NCI-H1417 (cell line): ENCODE results near the gene LRRC57.
"Not testable (repeated sequence)": the region's sequence is repeated elsewhere in the genome, so short reads cannot be mapped to it uniquely, and the experiment has no call there.

ENCODE experiments used
- DNase-seq, 3 experiments: peaks; one replicate each; lab custom pipeline; 2025; lab: John Stamatoyannopoulos, UW

The LRRC57 gene

DNA sequence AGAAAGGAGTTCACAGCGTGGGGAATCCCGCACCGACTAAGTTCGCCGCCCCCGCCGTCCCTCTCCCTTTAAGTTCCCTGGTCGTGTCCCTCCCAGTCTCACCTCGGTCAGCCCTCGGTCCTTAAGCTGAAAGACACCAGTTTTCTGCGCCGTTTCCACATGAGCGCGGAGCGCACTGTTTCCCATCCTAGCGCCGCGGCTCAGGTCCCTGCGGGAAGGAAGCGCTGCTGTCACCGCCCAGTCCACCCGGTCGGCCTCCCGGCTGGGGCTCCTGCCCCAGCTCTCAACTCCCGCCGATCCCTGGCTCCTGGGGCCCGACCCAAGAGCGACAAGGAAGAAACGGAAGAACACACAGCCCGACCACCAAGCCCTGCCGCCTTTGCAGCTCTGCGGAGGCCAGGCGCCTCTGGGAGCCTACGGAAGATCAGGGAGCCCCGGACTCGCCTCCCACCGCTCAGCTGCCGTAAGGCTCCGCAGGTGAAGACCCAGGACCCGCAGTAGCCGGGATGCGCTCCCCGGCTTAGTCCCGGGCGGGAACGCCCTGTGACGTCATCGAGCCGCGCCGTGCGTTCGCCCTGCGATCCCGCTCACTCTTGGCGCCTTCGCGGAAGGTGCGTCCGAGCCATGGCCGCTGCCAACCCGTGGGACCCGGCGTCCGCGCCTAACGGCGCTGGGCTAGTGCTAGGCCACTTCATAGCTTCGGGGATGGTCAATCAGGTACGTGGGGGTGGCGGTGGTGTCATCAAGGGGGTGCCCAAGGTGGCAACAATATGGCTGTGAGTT is at the start of gene LRRC57, which contains the start of gene HAUS2:
Gene LRRC57 (minus strand): TSS at position 545 of the 783 bp plus-strand sequence. CDS start 359 bp downstream, at position 186.
Gene HAUS2 (plus strand): TSS at position 590 of the 783 bp plus-strand sequence. CDS start 35 bp downstream, at position 625.
- DNase-seq: peak; percentile 82 to 90 (median 88)

DNA sequence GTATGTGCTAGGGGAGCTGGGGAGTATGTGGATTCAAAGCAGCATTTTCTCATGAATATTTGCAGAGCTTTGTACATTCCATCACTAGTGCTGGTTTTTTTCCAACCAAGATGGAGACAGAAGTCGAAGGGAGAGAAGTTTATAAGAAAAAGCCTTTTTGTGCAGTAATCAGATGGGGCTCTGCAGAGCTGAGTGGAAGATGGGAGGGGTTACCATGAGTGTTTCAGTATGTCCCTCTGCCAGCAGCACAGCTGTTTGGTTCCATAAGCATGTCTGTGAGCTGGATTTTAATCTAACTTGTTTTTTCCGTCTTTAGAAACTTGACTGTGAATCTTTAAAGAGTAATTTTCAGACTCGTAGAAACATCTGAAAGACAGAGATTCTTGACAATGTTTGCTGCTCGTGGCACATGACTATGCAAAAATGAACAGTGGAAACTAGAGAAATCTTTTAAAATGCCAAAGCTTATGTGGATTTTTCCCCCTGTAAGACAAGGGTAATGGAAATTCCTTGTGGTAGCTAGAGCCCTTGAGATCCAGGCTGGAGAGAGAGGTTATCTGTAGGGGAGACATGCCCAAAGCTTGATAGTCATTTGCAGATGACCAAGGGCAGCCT is 47.1 kb upstream of the LRRC57 start:
- no peak for DNase-seq

DNA sequence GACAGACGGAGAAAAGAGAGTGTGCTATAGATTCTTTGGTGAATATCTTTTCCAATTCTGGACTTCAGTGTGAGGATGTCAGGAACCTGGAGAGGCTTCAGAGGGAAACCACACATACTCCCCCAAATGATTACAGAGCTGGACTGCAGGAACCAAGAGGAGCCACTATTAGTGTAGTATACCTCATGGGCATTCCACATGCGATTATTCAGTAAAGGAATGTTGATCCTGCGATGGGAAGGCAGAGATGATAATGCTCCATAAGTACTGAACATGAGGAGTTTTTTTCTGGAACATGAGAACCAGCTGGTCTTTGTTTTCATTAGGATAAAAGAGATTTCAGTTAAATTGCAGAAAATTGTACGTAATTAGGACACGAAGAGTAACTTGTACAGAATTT is 45.5 kb upstream of the LRRC57 start:
- no peak for DNase-seq

DNA sequence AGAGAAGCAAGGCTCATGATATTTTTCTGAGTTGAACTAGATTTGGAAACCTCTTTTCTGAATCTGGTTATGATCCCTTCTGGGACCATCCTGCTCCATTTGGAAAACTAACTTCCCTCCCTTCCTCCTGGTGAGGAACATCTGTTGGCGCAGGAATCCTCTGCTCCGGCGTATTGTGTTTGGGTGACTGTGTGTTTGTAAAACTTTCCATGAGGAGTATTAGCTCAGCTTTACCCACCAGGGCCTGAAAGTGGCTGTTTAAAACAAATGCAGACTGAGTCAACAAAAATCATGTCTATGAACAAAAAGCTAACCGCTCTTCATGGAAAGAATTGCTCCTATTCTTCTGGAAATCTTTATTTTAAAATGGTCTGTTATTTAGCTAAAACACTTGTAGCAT is 44.5 kb upstream of the LRRC57 start:
- DNase-seq: no peak

DNA sequence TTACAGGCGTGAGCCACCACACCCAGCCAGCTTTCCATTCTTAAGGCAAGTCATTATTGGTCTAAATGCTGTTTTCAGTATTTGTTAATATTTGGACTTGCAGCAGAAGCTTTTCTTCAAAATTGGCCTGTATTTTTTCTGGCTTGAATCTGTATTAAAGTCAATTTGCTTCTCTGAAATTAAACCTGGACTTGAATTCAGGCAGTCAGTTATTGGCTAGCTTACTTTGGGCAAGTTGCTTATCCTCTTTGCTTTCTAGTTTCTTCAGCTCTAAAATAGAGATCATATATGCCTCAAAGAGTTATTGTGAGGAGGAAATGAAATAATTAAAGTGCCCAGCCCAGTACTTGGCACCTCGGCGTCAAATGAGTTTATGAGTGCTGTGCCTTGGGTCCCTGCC is 44.1 kb upstream of the LRRC57 start:
- DNase-seq: no peak

DNA sequence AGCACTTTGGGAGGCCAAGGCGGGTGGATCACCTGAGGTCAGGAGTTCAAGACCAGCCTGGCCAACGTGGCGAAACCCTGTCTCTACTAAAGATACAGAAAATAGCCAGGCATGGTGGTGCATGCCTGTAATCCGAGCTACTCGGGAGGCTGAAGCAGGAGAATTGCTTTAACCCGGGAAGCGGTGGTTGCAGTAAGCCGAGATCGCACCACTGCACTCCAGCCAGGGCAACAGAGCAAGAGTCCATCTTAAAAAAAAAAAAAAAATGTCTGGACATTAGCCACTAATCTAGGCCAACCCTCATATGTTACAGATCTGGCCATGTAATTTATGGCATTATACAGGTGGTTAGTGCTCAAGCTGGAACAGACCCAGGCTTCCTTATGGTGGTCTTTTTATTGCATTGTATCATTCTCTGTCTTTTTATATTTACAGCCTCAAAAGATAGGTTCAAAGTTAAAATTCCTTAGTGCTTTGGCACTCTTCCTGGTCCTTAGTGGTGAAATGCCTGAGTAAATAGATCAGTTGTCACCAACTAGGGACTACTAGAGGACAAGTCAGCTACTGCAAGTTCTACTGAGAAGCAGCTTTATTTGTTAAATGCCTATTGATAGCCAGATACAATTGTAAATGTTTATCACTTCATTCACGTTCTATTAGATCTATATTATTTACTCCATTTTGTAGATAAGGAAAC is 42.8 kb upstream of the LRRC57 start:
- no peak for DNase-seq

DNA sequence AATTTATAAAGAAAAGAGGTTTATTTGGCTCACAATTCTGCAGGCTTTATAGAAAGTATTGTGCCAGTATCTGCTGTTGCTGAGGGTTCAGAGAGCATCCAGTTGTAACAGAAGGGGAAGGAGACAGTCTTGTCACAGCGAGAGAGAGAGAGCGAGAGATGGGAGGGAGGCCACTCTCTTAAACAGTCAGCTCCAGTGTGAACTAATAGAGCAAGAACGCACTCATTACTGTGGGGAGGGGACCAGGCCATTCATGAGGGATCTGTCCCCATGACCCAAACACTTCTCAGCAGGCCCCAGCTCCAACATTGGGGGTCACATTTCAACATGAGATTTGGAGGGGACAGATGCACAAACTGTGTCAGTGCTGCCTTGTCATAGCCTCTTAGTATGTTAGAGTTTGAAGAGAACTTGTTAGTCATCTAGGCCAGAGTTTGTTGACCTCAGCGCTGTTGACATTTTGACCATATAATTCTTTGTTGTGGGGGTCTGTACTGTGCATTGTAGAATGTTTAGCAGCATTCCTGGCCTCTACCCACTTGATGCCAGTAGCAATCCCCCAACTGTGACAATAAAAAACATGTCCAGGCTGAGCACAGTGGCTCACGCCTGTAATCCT is 42.1 kb upstream of the LRRC57 start:
- no peak for DNase-seq

DNA sequence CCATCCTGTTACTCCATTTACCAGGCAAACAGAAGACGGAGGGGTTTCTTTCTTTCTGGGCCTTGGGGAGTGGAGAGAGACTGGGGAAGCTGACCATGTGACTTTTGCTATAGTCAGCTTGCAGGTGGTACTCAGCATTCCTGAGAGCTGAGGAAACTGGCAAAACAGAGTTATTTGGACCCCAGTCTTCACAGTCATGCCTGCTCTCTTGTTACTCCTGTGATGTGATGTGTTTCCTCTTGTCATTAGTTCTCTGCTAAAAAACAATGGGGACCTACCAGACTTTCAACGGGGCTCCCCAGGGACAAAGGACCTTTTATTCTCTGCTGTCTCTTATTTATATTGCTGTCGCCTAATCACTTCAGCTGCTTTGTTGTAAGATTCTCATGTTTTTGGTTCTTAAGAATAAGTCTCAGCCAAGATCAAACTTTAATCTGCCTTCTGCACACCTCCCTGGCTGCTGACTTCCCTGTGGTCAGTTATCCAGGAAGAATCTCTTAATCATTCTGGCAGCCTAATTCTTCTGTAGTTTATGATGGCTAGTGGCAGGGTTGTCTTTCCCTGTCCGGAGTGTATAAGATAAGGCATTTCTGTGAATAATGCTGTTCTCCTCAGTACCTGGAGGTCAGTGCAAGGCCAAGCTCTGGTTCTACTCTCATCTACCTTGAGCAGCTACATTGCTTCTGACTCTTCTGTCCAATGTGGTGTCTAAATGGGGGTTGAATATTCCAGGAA is 35.6 kb upstream of the LRRC57 start:
- no peak for DNase-seq

DNA sequence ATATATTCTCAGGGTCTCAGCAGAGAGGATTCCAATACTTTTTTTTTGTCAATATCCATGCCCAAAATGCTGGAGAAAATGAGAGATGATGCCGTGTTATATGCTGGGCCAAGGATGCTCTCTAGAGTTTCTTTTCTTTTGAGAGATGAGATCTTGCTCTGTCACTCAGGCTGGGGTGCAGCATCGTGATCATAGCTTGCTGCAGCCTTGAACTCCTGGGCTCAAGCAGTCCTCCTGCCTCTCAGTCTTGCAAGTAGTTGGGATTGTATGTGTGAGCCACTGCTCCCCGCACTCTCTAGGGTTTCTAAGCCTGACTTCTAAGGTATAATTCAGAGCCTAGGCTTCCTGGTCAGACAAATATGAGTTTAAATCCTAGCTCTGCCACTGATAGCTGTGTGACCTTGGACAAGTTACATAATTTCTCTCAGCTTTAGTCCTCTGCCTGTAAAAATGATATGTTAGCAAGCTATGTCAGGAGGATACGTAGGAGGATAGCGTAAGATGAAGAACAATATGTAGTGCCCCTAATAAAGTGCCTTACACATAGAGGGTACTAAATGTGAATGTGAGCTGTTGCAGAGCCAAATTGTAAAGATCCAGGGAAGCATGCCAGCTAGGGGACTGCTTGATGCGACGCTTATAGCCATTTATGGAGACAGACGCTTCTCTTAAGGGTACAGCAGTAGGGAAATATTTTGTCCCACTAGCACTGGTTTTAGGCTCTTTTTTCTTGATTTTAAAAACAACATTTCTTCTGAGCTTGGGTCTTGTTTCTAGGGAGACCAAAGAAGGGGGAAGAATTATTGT is 34.2 kb upstream of the LRRC57 start:
- no peak for DNase-seq

DNA sequence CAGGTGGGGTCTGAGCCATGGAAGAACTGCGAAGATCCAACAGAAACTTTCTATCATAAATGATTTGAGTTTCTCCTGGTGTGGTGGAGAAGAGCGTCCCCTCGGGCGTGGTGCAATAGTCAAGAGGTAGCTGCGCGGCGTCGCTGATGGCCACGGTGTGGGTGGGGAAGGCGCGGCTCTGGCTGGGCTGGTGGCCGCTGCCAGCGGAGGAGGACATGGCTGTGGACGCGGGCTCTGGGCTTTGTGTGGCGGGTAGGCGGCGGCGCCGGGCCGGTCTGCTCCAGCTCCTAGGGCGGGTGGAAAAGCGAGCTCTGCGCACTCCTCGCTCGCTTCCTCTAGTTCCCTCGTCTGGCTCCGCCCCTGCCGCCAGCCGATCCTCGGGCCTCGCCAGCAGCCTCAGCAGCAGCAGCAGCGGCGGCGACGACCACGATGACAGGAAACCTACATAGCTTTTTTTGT is 32.7 kb upstream of the LRRC57 start:
- DNase-seq: peak; percentile 68 to 81 (median 73)

DNA sequence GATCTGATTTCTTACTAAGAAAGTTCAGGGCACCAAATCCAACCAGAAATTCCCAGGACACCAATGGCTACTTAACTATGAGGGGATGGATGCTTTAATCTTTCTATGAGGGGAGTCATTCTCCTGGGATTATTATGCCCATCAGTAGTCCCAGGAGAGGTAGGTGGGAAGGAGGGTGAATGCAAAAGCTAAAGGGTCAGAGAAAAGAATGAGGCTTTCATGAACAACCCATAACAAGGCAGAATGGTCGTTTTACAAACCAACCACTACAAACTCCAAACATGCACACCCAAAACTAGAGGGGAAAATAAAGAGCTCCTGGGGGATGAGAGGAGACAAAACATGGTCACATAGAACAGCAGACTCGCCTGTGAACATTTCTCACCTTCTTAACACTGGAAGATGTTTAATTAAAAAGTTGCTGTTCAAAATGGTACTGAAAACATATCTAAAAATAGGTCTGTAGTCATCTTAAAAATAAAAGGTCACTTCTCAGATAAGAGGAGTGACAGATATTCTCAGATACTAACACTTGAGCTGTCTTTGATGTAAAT is 30.5 kb upstream of the LRRC57 start:
- DNase-seq: no peak

DNA sequence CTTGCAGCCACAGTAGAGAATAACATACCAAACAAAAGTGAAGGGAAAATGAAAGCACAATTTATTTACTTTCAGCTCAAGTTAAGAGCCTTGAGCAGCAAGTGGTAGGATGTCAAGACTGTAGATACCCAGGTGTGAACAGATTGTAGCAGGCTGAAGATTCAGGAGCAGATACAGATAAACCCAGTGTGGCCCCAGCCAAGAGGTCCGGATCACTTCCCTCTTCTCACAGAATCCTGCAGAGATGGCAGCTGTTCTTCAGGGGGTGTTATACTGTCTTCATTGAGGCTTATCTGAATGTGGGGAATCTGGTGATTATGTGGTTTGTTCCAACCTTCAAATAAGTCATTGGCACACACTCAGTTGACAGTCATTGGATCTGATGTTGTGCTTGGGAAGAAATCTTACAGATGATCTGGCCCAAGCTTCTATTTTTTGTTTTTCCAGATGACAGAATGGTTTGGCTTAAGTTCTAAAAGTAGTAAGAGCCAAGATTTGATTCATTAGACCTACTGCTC is 29.0 kb upstream of the LRRC57 start:
- no peak for DNase-seq

DNA sequence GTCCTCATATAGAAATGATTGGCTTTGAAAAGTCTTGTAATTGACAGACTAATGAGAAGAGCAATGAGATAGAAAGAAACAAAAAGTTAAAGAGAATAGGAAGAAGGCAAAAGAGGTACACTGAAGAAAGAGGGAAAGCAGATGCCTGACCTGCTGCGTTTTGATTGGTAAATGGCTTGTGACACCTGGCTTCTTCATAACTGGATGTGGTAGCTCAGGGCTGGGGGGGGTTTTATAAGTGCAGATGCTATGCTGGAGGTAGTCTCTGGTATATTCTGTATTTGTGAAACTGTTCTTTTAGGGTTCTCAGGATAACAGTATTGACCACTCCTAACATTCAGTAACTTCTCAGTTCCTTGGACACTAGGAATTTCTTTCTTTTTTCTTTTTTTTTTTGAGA is 28.2 kb upstream of the LRRC57 start:
- peak in 1 of 3 experiments; percentile 14 for DNase-seq

DNA sequence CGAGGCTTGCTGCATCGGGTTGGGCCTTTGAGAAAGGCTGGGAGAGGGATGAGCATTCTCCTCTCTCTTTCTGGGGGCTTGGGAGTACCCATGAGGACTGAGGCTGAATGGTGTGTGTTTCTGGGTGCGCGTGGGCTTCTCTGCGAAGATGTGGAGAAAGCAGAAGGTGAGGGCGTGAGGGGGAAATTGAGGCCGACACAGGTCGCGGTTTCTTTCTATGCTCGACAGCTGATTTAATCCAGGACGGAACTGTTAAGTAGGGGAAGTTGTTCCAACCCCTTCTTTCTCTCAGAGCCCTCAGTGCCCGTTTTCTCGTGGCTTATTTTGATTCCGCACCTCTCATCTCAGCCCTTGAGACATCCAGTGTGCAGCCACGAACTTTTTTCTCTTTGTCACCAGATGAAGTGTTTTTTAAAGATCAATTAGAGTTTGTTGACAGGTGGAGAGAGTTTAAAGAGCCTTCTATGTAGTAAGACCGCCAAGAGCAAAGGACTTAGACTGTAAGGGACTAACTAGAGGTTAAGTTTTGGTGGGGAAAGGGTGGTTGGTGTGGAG is 27.5 kb upstream of the LRRC57 start:
- DNase-seq: peak in 2 of 3 experiments; percentile 13 to 54

DNA sequence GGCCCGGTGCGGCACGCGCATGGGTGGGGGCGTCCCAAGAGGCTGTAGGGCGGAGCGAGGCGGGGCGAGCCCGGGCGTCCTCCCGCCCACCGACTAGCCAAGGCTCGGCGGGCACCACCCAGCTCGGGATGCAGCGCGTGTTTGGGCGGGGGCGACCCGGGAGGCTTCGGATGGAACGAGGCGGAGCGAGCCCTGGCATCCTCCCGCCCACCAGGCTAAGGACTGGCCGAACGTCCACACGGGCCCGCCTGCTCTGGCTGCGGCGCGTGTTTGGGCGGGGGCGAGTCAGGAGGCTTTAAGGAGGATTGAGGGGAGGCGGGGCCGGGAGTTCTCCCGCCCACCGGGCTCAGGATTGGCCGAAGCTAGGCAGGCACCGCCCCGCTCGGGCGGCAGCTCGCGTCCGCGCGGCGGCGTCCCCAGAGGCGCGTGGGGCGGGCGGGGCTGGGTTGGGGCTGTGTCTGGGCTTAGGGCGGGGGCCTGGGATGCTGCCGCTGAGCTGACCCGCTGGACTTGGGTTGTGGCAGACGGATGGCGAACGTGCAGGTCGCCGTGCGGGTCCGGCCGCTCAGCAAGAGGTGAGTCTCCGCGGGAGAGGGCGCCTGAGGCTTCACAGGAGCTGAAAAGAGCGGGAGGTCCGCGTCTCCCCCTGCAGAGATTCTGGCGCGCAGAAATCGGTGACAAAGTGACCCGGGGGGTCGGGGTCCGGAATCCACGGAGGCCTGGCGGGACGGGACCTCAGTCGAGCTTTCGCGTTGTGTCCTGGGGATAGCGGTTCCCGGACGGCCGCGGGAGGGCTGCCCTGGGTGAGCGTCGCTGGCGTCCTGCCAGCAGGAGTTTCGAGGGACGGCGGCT is 26.8 kb upstream of the LRRC57 start, which contains the start of gene STARD9:
Gene STARD9 (plus strand): TSS at position 419 of the 852 bp plus-strand sequence. CDS start 110 bp downstream, at position 529.
- DNase-seq: peak; percentile 91 to 95 (median 92)

DNA sequence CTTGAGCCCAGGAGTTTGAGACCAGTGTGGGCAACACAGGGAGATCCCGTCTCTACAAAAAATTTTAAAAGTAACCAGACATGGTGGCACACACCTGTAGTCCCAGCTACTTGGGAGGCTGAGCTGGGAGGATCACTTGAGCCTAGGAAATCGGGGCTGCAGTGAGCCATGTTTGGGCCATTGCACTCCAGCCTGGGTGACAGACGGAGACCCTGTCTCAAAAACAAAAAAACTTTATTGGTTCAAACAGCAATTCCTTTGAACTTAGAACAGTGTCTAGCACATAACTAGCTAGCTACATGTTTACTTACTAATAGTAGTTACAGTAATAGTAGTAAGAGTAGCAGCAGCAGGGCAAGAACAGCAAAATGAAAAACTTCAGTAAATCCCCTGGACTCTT is 10.1 kb upstream of the LRRC57 start:
- DNase-seq: no peak

DNA sequence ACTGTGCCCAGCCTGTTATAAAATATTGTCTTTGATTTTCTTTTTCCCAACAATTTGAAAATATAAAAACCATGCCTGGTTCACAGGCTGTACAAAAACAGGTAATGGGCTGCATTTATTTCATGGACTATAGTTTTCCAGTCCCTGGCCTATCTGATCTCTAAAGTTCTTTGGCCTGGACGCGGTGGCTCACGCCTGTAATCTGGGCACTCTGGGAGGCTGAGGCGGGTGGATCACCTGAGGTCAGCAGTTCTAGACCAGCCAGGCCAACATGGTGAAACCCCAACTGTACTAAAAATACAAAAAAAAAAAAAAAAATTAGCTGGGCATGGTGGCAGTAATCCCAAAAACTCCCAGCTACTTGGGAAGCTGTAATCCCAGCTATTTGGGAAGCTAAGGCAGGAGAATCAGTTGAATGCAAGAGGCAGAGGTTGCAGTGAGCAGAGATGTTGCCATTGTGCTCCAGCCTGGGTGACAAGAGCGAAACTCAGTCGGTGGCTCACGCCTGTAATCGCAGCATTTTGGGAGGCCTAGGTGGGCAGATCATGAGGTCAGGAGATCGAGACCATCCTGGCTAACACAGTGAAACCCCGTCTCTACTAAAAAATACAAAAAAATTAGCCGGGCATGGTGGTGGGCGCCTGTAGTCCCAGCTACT is 8.1 kb upstream of the LRRC57 start:
- DNase-seq: not testable (repeated sequence)

DNA sequence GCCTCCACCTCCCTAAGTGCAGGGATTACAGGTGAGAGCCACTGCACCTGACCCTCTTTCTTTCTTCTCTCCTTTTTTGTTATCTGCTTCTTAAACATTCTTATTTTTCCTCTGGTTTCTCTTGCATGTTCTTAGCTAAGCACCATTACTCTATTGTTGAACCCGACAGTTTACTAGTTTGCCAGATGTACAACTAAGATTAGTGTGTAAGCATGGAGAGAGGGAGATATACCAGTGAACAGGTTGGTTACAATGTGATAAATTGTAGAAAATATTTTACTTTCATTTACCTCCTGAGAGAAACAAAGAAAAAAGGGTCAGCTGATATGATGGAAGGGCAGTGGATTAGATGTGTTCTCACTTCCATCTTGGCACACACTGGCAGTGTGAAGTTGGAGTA is 5.0 kb upstream of the LRRC57 start:
- no peak for DNase-seq
